BJ (cell line): Measurements from ENCODE around the gene ITLN2. TPM values are rescaled to one million over a fixed set of nuclear protein-coding genes. Genes with fewer than 3 reads are reported as not detected.
"Not testable (repeated sequence)": the region's sequence is repeated elsewhere in the genome, so short reads cannot be mapped to it uniquely, and the experiment has no call there.

Experiments
- CTCF ChIA-PET: fragments of 350-600 bp; formaldehyde crosslinking; extraction: SDS; loops from one replicate; lab custom pipeline; 2021; ENCODE audit warnings: antibody characterized with exemption, inconsistent platforms; lab: Yijun Ruan, JAX
- POLR2A ChIA-PET: fragments of 300-600 bp; sonication (Branson Sonifier 250); formaldehyde crosslinking; extraction: SDS; loops from one replicate; lab custom pipeline; 2021; ENCODE audit warnings: antibody characterized with exemption; lab: Charles Lee
- DNase-seq: peaks from one replicate; pipeline ENCODE4 v3.0.0-alpha.2; 2011; ENCODE audit warnings: low read depth
- H3K27me3 ChIP-seq: 2 replicates; pipeline ENCODE4 v1.6.0; 2011; ENCODE audit warnings: low read length; ENCODE audit not compliant: control insufficient read depth, insufficient read depth
- H3K36me3 ChIP-seq: 2 replicates; pipeline ENCODE4 v1.5.1; 2011; ENCODE audit warnings: low read length; ENCODE audit not compliant: control insufficient read depth, insufficient read depth
- H3K4me3 ChIP-seq: 2 replicates; pipeline ENCODE4 v1.5.1; 2011; ENCODE audit warnings: low read depth, mild to moderate bottlenecking, control low read depth, low read length
- CTCF ChIP-seq: IDR thresholded peaks from 2 replicates; pipeline ENCODE4 v1.5.1; 2011; ENCODE audit warnings: low read depth, mild to moderate bottlenecking, control low read depth, inconsistent platforms, low read length, moderate library complexity; ENCODE audit not compliant: insufficient read depth
- polyA plus RNA-seq: library from polyadenylated mRNA; depleted of rRNA; stranded (reverse); fragments of >200 nt; gene quantifications from 2 replicates; pipeline ENCODE4 v1.2.3, GENCODE V29; 2011

ITLN2 gene
- polyA plus RNA-seq, 1 experiment: not detected

- TF ChIP-seq CTCF: no peak
- DNase-seq: no peak
- no peaks in the 10 kb centered on the region for H3K36me3 ChIP-seq
- no peak overlapping the region for H3K4me3 ChIP-seq
- CTCF ChIA-PET: interaction anchor here (2.0 kb wide), 1 partner anchor 17 kb away, joined by 14 read pairs; no protein-coding TSS in a partner anchor
- H3K27me3 ChIP-seq: no peaks in the 10 kb centered on the region
- POLR2A ChIA-PET: no interaction called here
Measured at GRCh38 chr1:160935527-160936258, 18.9 kb downstream of the ITLN2 start.

GRCh38 chr1:160933305-160933704, 21.3 kb downstream of the ITLN2 start:
- DNase-seq, H3K27me3 ChIP-seq, H3K36me3 ChIP-seq, H3K4me3 ChIP-seq, CTCF ChIA-PET, POLR2A ChIA-PET: not testable (repeated sequence)

DNA sequence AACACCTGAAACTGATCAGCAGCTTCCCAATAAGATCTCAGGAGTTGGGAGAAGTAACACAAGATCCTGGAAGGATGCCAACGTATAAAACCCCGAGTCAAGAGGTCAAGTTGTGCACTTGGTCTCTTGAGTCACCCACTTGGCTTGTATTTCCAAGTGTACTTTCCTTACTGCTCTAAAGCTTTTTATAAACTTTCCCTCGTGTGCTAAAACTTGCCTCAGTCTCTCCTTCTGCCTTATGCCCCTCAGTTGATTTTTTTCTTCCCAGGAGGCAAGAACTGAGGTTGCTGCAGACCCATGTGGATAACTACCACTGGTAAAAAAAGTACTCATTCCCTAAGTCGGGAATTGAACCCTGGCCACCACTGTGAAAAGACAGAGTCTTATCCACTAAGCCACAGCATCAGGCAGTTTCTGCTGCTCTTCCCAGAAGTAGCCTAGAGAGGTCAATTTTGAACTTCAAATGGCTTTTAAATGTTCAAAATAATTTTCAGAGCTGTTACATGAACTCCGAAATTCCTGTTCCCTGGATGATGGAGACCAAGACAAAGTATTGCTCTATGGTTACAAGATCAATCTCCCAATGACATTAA, 28.9 kb downstream of the ITLN2 start:
- POLR2A ChIA-PET: no interaction called here
- no peak for DNase-seq

DNA sequence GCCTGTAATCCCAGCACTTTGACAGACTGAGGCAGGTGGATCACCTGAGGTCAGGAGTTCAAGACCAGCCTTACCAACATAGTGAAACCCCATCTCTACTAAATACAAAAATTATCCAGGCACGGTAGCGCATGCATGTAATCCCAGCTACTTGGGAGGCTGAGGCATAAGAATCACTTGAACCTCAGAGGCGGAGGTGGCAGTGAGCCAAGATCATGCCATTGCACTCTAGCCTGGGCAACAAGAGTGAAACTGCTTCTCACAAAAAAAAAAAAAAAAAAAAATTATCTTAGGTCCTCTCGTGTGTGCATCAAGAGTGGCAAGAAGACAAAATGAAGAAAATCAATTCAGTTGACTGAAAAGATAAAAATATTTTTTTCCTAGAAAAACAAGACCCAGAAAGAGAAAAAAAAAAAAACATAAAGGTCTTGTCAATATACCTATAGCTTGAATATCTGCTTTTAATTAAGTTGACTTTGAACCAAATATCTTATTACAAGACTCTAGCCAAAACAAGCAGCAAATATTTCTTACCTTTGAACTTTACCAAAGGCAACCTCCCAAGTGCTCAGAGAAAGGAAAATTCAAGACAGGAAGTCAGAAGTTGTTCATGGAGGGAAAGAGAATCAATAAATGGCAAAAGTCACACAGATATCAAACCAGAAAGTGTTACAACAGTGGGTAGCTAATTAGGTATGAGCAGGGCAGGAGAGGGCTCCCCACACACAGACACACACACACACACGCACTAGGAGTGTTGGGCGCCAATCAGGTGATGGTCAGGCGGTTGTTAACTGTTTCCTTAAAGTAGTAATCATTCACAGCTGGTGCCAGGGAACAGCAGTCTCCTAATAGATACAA, 29.6 kb downstream of the ITLN2 start:
- no peak for DNase-seq
- Histone ChIP-seq H3K27me3 (no peaks in the 10 kb centered on the region), H3K4me3 (no peak overlapping the region), H3K36me3 (no peaks in the 10 kb centered on the region)
- POLR2A ChIA-PET: no interaction called here
- TF ChIP-seq CTCF: no peak
- CTCF ChIA-PET: no interaction called here

More for the DNA sequence above, 28.9 kb downstream of the ITLN2 start:
- CTCF ChIA-PET: interaction anchor here (0.6 to 0.9 kb wide), 2 partner anchors 17 to 685 kb away, joined by 3 read pairs; no protein-coding TSS in a partner anchor
- H3K27me3 ChIP-seq: no peaks in the 10 kb centered on the region
- no peak for TF ChIP-seq CTCF
- no peak overlapping the region for H3K4me3 ChIP-seq
- no peaks in the 10 kb centered on the region for H3K36me3 ChIP-seq

- no peak overlapping the region for H3K4me3 ChIP-seq
- CTCF ChIA-PET: no interaction called here
- POLR2A ChIA-PET: no interaction called here
- H3K36me3 ChIP-seq: no peaks in the 10 kb centered on the region
- TF ChIP-seq CTCF: no peak
- no peak for DNase-seq
- no peaks in the 10 kb centered on the region for H3K27me3 ChIP-seq
Measured at GRCh38 chr1:160916666-160917065, 37.9 kb downstream of the ITLN2 start.

- CTCF ChIA-PET, H3K36me3 ChIP-seq, H3K4me3 ChIP-seq, POLR2A ChIA-PET, DNase-seq, H3K27me3 ChIP-seq: not testable (repeated sequence)
Measured at GRCh38 chr1:160913229-160913628, 41.4 kb downstream of the ITLN2 start.
